ENCODE measurements around the gene CCDC184.

DNA sequence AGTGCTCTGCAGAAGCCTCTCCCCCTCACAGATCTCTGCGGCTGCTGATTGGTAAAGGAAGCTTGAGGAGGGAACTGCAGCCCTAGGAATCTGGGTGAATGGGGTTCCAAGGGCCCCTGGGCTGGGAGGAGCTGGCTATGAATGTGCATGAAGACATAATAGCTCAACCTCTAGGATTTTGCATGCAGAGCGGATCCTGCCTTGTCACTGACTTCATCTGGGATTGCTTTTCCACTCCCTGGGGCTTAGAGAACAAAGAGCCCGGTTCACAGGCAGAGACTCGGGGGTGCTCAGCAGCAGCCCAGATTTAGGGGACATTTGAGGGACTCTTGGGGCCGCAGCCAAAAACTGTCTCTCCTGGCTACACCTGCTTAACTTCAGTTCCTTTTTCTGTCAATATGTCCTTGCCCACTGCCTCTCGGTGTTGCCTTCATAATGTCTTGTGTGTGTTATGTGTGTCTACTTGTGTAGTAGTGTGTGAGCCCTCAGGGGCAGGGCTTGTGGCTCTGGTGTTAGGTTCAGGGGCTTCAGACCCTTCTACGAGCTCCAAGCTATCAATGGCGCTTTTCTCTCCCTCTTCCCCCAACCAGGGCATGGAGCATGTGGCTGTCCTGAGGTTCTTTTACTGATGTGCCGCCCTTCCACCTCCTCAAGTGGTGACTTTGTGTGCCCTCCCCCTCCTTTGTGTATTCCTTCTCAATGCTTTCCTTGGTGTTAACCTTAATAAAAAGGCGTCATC is 1.9 kb downstream of the CCDC184 start:
- TF ChIP-seq POLR2A (IDR thresholded peaks at IDR 0.05; ENCODE audit: low read length) (no peak), GATA1 (IDR thresholded peaks at IDR 0.05; ENCODE audit: low read depth, low read length) (no peak)
